Loucy (cell line): ENCODE measurements around the gene PPP1R26.

Experiments used
- EZH2phosphoT487 ChIP-seq: fragments of 200-600 bp; IDR thresholded peaks from 2 replicates; pipeline ENCODE4 v1.6.1; 2018; ENCODE audit warnings: antibody characterized with exemption, mild to moderate bottlenecking, moderate library complexity, borderline replicate concordance
- TF ChIP-seq, protein P1 (sequence below): fragments of 200-600 bp; sonication (generic); conservative IDR thresholded peaks from 2 replicates; pipeline ENCODE4 v1.5.1; 2014; ENCODE audit warnings: mild to moderate bottlenecking, antibody characterized with exemption, low read length

DNA sequence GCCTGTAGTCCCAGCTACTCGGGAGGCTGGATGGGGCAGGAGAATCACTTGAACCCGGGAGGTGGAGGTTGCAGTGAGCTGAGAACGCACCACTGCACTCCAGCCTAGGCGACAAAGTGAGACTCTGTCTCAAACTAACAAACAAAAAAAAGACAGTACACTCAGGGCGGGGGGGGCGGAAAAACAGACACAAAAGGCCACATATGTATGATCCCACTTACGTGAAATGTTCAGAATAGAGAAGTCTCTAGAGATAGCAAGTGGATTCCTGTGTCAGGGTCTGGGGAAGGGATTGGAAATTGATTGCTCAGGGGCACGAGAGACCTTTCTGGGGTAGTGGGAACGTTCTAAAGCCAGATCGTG, 32.6 kb downstream of the PPP1R26 start:
- TF ChIP-seq, protein P1, sequence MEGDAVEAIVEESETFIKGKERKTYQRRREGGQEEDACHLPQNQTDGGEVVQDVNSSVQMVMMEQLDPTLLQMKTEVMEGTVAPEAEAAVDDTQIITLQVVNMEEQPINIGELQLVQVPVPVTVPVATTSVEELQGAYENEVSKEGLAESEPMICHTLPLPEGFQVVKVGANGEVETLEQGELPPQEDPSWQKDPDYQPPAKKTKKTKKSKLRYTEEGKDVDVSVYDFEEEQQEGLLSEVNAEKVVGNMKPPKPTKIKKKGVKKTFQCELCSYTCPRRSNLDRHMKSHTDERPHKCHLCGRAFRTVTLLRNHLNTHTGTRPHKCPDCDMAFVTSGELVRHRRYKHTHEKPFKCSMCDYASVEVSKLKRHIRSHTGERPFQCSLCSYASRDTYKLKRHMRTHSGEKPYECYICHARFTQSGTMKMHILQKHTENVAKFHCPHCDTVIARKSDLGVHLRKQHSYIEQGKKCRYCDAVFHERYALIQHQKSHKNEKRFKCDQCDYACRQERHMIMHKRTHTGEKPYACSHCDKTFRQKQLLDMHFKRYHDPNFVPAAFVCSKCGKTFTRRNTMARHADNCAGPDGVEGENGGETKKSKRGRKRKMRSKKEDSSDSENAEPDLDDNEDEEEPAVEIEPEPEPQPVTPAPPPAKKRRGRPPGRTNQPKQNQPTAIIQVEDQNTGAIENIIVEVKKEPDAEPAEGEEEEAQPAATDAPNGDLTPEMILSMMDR, result no peak
- TF ChIP-seq EZH2phosphoT487, result no peak
